22Rv1 (cell line): ENCODE data around the gene RAMAC.

Experiments
- H3K27ac ChIP-seq: fragments of 450-650 bp; 2 replicates; pipeline ENCODE4 v1.5.1; 2017
- ZFX ChIP-seq: fragments of 450-650 bp; IDR thresholded peaks from 2 replicates; pipeline ENCODE4 v1.6.1; 2017; ENCODE audit warnings: antibody characterized with exemption, borderline replicate concordance
- TF ChIP-seq, protein P1 (sequence below): fragments of 450-650 bp; IDR thresholded peaks from 2 replicates; pipeline ENCODE4 v1.5.1; 2017; ENCODE audit warnings: mild to moderate bottlenecking

Gene RAMAC

DNA sequence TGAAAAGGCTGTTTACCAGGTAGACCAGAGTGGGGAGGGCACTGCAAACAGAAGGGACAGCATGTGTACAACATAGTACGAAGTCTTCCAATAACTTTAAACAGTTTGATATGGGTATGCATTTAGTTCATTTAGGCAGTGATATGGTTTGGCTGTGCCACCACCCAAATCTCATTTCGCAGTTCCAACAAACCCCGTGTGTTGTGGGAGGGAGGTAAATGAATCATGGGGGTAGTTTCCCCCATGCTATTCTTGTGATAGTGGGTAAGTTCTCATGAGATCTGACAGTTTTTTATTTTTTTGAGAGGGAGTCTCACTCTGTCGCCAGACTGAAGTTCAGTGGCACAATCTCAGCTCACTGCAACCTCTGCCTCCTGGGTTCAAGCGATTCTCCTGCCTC lies 7.6 kb upstream of the RAMAC start:
- H3K27ac ChIP-seq: no peak overlapping the region
- TF ChIP-seq ZFX: no peak
- TF ChIP-seq, protein P1, sequence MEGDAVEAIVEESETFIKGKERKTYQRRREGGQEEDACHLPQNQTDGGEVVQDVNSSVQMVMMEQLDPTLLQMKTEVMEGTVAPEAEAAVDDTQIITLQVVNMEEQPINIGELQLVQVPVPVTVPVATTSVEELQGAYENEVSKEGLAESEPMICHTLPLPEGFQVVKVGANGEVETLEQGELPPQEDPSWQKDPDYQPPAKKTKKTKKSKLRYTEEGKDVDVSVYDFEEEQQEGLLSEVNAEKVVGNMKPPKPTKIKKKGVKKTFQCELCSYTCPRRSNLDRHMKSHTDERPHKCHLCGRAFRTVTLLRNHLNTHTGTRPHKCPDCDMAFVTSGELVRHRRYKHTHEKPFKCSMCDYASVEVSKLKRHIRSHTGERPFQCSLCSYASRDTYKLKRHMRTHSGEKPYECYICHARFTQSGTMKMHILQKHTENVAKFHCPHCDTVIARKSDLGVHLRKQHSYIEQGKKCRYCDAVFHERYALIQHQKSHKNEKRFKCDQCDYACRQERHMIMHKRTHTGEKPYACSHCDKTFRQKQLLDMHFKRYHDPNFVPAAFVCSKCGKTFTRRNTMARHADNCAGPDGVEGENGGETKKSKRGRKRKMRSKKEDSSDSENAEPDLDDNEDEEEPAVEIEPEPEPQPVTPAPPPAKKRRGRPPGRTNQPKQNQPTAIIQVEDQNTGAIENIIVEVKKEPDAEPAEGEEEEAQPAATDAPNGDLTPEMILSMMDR: no peak

DNA sequence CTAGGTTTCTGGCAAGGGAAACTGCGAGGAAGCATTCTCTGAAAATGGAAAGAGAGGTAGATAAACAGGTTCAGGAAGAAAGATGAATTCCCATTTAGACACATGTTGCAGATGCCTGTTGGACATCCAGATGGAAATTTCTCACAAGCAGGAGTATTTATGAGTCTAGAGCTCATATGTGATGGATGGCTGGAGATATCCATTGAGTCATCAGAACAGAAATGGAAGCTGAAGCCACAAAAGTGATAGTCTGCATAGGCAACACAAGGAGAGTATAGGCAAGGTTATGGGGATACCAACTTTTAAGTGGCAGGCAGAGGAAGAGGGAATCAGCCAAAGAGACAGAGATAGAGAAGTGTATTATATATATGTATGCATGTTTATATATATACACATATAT lies 6.3 kb upstream of the RAMAC start:
- H3K27ac ChIP-seq: no peak overlapping the region
- TF ChIP-seq, protein P1: no peak
- TF ChIP-seq ZFX: no peak

DNA sequence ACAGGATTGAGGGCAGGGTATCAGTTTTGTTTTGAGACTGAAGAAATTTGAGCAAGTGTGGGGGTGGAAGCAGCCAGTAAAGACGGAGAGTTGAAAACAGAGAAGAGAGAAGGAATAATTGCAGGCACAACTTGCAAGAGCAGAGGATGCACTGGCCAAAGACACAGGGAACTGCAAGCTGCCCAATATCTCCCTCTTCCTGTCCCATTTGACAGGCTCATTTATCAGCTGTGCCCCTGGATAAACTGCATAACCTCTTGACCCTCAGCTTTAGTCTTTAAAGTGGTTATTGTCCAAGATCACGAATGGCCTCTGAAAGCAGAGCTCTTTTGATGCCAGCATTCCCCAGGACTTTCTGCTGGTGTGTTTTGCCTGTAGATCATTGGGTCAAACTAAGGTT lies 5.0 kb upstream of the RAMAC start:
- TF ChIP-seq, protein P1: no peak
- TF ChIP-seq ZFX: no peak
- H3K27ac ChIP-seq: no peak overlapping the region

DNA sequence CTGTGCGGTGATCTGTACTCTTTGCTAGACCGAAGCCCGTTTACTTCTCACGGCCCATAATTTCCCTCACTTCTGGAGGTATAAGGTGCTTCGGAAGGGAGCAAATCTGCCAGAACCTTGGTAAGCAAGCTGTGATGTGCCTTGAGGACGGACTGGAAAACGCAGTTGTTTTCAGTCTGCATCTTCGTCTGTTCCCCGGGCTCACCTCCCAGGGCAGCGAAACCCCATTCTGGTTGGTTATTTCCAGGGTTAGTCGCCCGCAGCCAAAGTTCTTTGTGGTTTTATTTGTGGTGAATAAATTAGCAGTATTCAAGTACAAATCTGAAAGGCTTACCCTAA lies 401 bp downstream of the RAMAC start:
- peak overlapping the region; percentile 81 for H3K27ac ChIP-seq
- TF ChIP-seq, protein P1: no peak
- no peak for TF ChIP-seq ZFX

DNA sequence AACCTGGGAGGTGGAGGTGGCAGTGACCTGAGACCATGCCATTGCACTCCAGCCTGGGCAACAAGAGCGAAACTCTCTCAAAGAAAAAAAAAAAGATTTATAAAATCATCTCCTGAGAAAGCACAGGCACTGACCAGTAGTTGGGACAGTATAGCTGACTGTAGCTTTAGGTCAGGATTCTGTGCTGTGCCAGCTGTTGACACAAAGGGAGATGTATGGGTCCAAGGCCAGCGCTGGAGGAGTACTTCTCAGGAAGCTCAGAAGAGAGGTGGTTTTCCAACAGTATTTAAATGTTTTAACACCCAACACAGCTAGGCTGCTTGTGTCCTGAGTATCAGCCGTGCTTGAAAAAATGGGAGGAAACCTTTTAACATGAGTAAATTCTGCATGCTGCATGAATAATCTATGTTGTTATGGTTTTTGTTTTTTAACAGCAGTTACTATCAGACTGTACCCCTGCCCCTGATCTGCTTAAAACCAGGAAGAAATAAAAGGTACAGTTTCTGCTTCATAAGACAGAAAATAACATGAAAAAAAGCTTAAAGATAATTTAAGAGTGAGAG lies 6.5 kb downstream of the RAMAC start:
- TF ChIP-seq, protein P1: no peak
- no peak for TF ChIP-seq ZFX
- no peak overlapping the region for H3K27ac ChIP-seq

DNA sequence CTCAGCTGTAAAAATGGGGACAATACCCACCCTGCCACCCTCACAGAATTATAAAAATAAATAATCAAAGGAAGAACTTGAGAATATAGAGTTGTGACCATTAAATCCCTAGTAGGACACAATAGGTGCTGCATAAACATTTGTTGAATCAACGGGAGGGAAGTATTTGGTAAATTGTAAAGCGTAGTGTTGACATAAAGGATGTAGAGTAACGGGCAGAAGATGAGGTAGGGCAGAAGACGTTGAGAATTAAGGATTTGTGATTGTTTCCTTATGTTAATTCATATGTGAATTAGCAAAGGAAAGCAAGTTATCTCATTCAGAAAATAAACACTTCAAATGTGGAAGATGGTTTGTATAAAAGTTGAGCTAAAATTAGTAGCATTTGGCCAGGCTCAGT lies 7.1 kb downstream of the RAMAC start:
- no peak overlapping the region for H3K27ac ChIP-seq
- TF ChIP-seq, protein P1: no peak
- no peak for TF ChIP-seq ZFX

DNA sequence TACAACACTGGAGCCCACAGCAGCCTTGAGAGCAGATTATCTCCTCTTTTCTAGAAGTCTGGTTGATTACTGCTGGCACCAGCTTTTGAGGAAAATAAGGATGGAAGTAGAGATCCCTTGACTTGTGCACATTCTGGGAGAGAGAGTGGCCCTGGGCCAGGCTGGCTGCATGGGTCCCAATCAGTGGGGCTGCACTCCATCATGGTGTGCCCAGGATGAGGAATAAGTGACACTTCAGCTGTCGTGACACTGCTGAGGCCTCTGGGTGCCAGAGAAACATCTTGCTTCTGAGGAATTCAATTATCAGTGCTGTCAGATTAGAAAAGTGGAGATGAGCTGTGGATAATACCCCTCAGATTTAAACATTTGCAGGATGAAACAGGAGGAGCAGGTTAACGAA lies 9.1 kb downstream of the RAMAC start:
- no peak overlapping the region for H3K27ac ChIP-seq
- TF ChIP-seq ZFX: no peak
- TF ChIP-seq, protein P1: no peak
